ENCODE data around the gene FAM13A. TPM values are rescaled to one million over a fixed set of nuclear protein-coding genes. Genes with fewer than 3 reads are reported as not detected.
A peak's percentile ranks its signal among the peaks of the same experiment; 100 is the strongest.
"Not testable (repeated sequence)": the region's sequence is repeated elsewhere in the genome, so short reads cannot be mapped to it uniquely, and the experiment has no call there.

The FAM13A gene
- total RNA-seq, 1 donor from 2014 or later = 18.0 TPM

GRCh38 chr4:88880501-88881226, 176.3 kb downstream of the FAM13A start:
- DNase-seq (no peak), ATAC-seq (ENCODE audit: poor library complexity) (no peak)
- intact Hi-C loops (cut with DNase I) = no loop called here

GRCh38 chr4:88879991-88880390, 177.0 kb downstream of the FAM13A start:
- ATAC-seq (ENCODE audit: poor library complexity) (no peak), DNase-seq (no peak)
- intact Hi-C loops (cut with DNase I) = no loop called here

GRCh38 chr4:88878642-88879041, 178.3 kb downstream of the FAM13A start:
- DNase-seq = no peak
- no peak for ATAC-seq (ENCODE audit: poor library complexity)
- intact Hi-C loops (cut with DNase I) = no loop called here

GRCh38 chr4:88870428-88870827, 186.6 kb downstream of the FAM13A start:
- intact Hi-C loops (cut with DNase I) = no loop called here
- DNase-seq (no peak), ATAC-seq (ENCODE audit: poor library complexity) (no peak)

- intact Hi-C loops (cut with DNase I) = no loop called here
- no peak for ATAC-seq (ENCODE audit: poor library complexity)
- DNase-seq = no peak
Observed at GRCh38 chr4:88868510-88868909, 188.5 kb downstream of the FAM13A start.

- ATAC-seq (ENCODE audit: poor library complexity) (no peak), DNase-seq (no peak)
- intact Hi-C loops (cut with DNase I) = no loop called here
Observed at GRCh38 chr4:88866862-88867550, 190.0 kb downstream of the FAM13A start.

- intact Hi-C loops (cut with DNase I) = no loop called here
- DNase-seq (no peak), ATAC-seq (ENCODE audit: poor library complexity) (no peak)
Observed at GRCh38 chr4:88865466-88865865, 191.5 kb downstream of the FAM13A start.

- ATAC-seq (ENCODE audit: poor library complexity) = no peak
- intact Hi-C loops (cut with DNase I) = no loop called here
- no peak for DNase-seq
Observed at GRCh38 chr4:88865046-88865445, 191.9 kb downstream of the FAM13A start.

- ATAC-seq (ENCODE audit: poor library complexity) (no peak), DNase-seq (no peak)
- intact Hi-C loops (cut with DNase I) = no loop called here
Observed at GRCh38 chr4:88860586-88860985, 196.4 kb downstream of the FAM13A start.

- DNase-seq (no peak), ATAC-seq (ENCODE audit: poor library complexity) (peak; percentile 31)
- intact Hi-C loops (cut with DNase I) = no loop called here
Observed at GRCh38 chr4:88859191-88859812, 197.7 kb downstream of the FAM13A start.

GRCh38 chr4:88858752-88859151, 198.2 kb downstream of the FAM13A start:
- intact Hi-C loops (cut with DNase I) = no loop called here

GRCh38 chr4:88857588-88857987, 199.4 kb downstream of the FAM13A start:
- ATAC-seq (ENCODE audit: poor library complexity) = peak; percentile 60
- no peak for DNase-seq
- intact Hi-C loops (cut with DNase I) = no loop called here

More at GRCh38 chr4:88858752-88859151, 198.2 kb downstream of the FAM13A start:
- ATAC-seq (ENCODE audit: poor library complexity) = peak; percentile 65
- no peak for DNase-seq

GRCh38 chr4:88854481-88854880, 202.5 kb downstream of the FAM13A start:
- no peak for ATAC-seq (ENCODE audit: poor library complexity)
- intact Hi-C loops (cut with DNase I) = no loop called here
- no peak for DNase-seq

- intact Hi-C loops (cut with DNase I); ATAC-seq (ENCODE audit: poor library complexity); DNase-seq: not testable (repeated sequence)
Observed at GRCh38 chr4:88853583-88853982, 203.4 kb downstream of the FAM13A start.

- DNase-seq (no peak), ATAC-seq (ENCODE audit: poor library complexity) (no peak)
- intact Hi-C loops (cut with DNase I) = no loop called here
Observed at GRCh38 chr4:88846206-88846790, 210.7 kb downstream of the FAM13A start.

GRCh38 chr4:88843067-88843685, 213.8 kb downstream of the FAM13A start:
- ATAC-seq (ENCODE audit: poor library complexity) (peak; percentile 78), DNase-seq (no peak)
- intact Hi-C loops (cut with DNase I) = no loop called here

GRCh38 chr4:88841635-88842034, 215.3 kb downstream of the FAM13A start:
- no peak for DNase-seq
- ATAC-seq (ENCODE audit: poor library complexity) = no peak
- intact Hi-C loops (cut with DNase I) = no loop called here

GRCh38 chr4:88836216-88836615, 220.8 kb downstream of the FAM13A start:
- no peak for DNase-seq
- intact Hi-C loops (cut with DNase I) = no loop called here
- no peak for ATAC-seq (ENCODE audit: poor library complexity)

- intact Hi-C loops (cut with DNase I) = no loop called here
- DNase-seq (no peak), ATAC-seq (ENCODE audit: poor library complexity) (peak; percentile 63)
Observed at GRCh38 chr4:88831031-88831430, 226.0 kb downstream of the FAM13A start.
